ENCODE results near the gene SGMS1.
"Not testable (repeated sequence)": the region's sequence is repeated elsewhere in the genome, so short reads cannot be mapped to it uniquely, and the experiment has no call there.

SGMS1 gene

DNA sequence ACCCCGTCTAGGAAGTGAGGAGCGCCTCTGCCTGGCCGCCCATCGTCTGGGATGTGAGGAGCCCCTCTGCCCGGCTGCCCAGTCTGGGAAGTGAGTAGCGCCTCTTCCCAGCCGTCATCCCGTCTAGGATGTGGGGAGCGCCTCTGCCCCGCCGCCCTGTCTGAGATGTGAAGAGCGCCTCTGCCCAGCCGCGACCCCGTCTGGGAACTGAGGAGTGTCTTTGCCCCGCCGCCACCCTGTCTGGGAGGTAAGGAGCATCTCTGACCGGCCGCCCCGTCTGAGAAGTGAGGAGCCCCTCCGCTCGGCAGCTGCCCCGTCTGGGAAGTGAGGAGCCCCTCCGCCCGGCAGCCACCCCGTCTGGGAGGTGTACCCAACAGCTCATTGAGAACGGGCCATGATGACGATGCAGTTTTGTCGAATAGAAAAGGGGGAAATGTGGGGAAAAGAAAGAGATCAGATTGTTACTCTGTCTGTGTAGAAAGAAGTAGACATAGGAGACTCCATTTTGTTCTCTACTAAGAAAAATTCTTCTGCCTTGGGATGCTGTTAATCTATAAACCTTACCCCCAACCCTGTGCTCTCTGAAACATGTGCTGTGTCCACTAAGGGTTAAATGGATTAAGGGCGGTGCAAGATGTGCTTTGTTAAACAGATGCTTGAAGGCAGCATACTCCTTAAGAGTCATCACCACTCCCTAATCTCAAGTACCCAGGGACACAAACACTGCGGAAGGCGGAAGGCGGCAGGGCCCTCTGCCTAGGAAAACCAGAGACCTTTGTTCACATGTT lies 267.9 kb downstream of the SGMS1 start:
- not testable (repeated sequence) for DNase-seq

DNA sequence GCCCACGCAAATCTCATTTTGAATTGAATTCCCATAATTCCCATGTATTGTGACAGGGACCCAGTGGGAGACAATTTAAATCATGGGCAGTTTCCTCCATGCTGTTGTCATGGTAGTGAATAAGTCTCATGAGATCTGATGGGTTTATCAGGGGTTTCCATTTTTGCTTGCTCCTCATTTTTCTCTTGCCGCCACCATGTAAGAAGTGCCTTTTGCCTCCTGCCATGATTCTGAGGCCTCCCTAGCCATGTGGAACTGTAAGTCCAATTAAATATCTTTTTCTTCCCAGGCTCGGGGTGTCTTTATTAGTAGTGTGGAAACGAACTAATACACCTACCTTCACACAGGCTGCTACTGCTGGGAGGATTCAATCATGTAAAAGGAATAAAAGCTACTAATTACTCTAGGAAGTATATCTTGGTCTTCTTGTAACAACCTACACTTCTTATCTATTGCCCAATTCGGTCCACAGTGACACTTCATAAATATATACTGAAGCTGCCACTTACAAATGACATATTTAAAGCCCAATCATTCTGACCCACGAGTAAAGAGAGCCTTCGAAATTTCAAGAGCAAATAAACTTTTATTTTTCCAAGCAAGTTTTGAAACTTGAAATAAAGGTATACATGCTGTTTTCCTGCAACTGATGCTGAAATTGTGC lies 272.1 kb downstream of the SGMS1 start:
- no peak for DNase-seq

- no peak for DNase-seq
These were observed 273.4 kb downstream of the SGMS1 start for GRCh38 chr10:50350366-50350765.

GRCh38 chr10:50349554-50349953 lies 274.2 kb downstream of the SGMS1 start:
- no peak for DNase-seq

DNA sequence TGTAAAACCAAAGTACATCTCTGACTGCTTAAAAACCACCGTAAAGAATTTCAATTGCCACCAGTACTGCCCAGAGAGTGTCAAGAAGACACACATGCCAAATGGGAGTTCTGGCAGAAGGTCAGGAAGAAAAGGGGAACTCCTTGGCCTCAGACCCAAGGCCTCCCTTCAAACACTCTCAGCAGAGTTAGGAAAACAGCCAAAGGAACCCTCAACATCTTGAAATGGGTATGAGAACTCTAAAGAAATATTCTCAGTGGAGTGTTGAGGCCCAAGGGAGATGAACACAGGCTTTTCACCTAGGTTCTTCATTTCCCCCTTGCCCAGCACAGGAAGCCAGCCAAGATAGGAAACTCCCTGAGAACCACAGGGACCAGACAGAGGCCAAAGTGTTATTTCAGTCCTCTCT lies 276.4 kb downstream of the SGMS1 start:
- no peak for DNase-seq

GRCh38 chr10:50346942-50347341 lies 276.8 kb downstream of the SGMS1 start:
- no peak for DNase-seq

DNA sequence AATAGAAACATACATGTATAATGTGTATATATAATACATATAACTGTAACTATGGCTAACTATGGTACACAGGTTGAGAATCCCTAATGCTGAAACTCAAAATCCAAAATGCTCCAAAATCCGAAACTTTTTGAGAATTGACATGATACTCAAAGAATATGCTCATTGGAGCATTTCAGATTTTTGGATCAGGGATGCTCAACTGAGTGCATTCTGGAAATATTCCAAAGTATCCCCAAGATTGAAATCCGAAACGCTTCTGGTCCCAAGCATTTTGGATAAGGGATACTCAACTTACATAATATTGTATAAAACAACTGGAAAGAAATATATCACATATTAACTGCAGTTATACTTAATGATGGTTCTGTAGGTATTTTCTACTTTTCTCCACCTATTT lies 278.2 kb downstream of the SGMS1 start:
- DNase-seq: no peak

DNA sequence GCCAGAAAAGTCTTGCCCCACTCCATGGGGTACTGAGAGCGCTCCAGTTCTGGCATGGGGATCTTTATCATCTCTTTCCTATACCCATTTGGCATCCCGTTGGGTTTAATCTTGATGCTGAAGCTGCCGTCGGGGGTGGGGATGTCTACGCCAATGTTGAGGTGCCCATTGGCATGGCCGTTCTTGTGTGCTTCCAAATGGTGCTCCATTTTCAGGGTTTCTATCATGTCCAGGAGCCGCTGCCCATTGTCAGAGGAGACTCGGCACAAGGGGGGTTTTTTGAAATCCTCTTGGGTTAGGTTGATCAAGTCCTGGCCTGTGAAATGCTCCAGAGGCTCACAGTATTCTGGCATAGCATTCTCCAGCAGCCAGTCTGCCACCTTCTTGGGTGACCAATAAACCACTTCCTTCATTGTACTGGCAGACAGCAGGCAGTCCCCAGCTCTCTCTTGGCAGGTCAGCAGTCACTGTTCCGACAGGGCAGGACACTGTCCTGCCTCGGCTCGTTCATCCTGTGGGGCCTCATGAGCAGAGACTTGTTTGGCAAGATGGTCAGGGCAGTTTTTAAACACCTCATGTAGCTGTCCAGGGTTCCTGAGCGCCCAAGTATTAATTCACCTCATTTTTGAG lies 279.9 kb downstream of the SGMS1 start:
- no peak for DNase-seq

- DNase-seq: no peak
These were observed 281.8 kb downstream of the SGMS1 start for GRCh38 chr10:50341987-50342386.

DNA sequence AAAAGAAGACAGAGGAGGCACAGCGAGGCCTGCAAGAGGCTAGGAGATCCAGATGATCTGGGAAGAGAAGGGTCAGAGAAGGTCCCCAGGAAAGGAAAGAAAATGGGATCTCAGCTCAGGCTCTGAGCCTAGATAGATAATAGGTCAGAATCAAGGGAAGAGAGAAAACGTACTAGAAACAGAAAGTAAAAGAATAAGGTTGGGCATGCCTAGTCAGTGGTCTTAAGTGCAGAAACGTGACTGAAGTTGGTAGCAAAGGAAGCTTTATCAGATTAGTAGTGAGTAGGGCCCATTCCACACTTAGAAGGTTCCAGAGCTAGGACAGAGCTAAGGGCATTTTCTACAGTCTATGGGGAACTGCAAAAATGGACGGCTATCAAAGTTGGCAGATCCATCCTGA lies 287.6 kb downstream of the SGMS1 start:
- no peak for DNase-seq

DNA sequence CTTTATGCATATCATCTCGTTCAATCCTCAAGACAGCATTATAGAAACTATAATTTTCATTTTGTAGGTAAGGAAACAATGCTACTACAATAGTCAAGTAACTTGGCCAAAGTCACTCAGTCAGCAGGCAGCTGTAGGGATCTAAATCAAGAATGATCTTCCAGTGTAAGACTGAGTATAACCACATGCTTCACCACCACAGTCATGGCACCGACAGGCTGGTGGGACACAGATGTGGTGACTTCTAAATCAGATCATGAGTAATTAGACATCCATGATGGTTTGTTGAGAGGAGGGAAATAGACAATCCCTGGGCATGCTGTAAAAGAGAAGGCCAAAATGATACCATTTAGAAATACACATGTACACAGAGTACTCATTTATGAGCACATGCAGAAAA lies 288.4 kb downstream of the SGMS1 start:
- no peak for DNase-seq

DNA sequence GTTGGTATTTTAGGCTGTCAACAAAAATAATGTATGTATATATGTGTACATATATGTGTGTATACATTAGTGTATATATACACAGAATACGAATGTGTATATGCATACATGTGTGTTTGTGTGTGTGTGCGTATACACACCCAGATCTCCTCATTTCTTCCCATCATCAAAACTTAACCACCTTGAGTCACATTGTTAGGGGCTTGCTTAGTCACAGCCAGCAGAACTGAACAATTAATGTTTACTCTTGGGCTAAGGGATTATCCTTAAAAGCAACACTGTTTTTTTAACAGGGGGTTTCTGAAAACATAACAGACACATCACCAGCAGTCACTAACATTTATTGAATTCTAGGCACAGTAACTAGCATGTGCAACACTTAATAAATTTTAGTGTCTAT lies 289.5 kb downstream of the SGMS1 start:
- no peak for DNase-seq

- no peak for DNase-seq
These were observed 289.9 kb downstream of the SGMS1 start for GRCh38 chr10:50333872-50334271.

- no peak for DNase-seq
These were observed 291.5 kb downstream of the SGMS1 start for GRCh38 chr10:50332108-50332842.

DNA sequence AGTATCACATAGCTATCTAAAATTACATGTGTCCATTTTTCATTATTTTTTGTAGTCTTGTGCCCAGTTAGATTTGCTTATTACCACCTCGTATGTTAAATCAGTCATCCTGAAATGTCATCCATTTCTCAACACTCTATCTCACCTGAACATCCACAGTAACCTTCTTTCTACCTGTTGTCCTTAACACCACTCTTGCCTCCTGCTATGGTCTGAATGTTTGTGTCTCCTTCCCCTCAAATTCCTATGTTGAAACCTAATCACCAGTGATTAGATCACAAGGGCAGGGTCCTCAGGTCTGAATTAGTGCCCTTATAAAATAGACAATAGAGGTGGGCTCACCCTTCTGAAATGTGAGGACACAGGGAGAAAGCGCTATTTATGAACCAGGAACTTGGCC lies 292.3 kb downstream of the SGMS1 start:
- DNase-seq: no peak

DNA sequence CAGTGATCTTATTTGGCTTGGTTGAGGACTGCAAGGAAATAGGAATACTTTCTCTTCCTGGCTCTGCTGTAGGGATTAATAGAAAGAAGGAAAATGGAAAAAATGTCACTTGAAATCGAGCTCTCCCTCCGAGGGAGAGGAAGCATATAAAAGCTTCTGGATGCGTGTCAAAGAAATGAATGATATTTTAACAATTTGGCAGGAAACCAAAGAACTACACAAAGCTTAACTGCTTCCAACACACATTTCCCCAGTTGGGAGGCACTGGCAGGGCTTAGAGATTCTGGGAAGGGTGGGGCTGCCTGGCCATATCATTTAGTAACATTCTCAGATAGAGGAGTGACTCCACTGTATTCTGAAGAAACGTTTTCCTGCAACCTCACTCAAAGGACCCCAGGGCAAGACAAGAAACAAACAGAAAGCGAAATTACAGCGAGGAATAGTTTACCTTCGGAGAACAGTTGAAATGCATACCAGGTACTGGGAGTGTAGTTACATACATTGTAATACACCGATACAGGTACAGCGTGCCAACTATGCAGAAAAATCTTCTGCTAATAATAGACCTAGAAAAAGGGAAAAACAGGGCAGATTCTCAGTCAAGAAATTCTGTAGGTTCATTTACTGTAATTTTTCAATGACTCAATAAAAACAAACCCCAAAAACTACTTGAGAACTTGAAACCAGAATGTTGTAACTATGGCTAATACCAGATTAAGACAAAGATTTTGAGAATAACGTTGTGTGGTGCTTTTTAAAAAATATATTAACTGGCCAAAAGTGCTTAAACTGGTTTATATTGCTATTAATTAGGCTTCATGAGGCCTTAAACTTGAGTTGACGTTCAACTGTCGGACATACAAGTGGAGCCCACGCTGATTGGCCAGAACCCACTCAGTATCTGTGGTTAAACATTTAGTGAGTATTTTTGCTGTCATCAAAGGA lies 296.7 kb downstream of the SGMS1 start:
- peak; percentile 90 for DNase-seq

- DNase-seq: no peak
These were observed 297.6 kb downstream of the SGMS1 start for GRCh38 chr10:50326172-50326555.

GRCh38 chr10:50325449-50326171 lies 298.1 kb downstream of the SGMS1 start:
- peak; percentile 96 for DNase-seq

- DNase-seq: no peak
These were observed 298.9 kb downstream of the SGMS1 start for GRCh38 chr10:50324680-50325393.

GRCh38 chr10:50324046-50324445 lies 299.7 kb downstream of the SGMS1 start:
- DNase-seq: no peak

- DNase-seq: peak; percentile 40
These were observed 301.7 kb downstream of the SGMS1 start for GRCh38 chr10:50322077-50322476.
